Measurements from ENCODE around the gene KCNA5. TPM values are rescaled to one million over a fixed set of nuclear protein-coding genes. Genes with fewer than 3 reads are reported as not detected.

KCNA5 gene
- total and polyA plus RNA-seq, 2 donors (not counting 1 experiment from before 2014, with no cell fraction given), result 0.20 to 0.72 TPM

GRCh38 chr12:5066251-5066650 is 22.6 kb downstream of the KCNA5 start:
- Histone ChIP-seq H3K27ac (ENCODE audit: low read length in 2 of 2) (no peak overlapping the region), H3K4me1 (ENCODE audit: control insufficient read depth in 2 of 2, insufficient read depth in 2 of 2, low read length in 2 of 2) (no peaks in the 10 kb centered on the region), H3K9me3 (ENCODE audit: control extremely low read depth in 1 of 3, control insufficient read depth in 2 of 3, insufficient read depth in 1 of 3, low read length in 2 of 3) (no peaks in the 10 kb centered on the region), H3K9ac (ENCODE audit: low read length) (no peak overlapping the region), H3K27me3 (replicated peaks in 1 of 4; ENCODE audit: control extremely low read depth in 1 of 4, control insufficient read depth in 3 of 4, insufficient read depth in 4 of 4, low read length in 3 of 4) (no peaks in the 10 kb centered on the region), H4K20me1 (ENCODE audit: control insufficient read depth, insufficient read depth, low read length, poor library complexity, severe bottlenecking) (no peaks in the 10 kb centered on the region), H3K4me2 (replicated peaks; ENCODE audit: low read depth, low read length, poor library complexity, severe bottlenecking) (no peak overlapping the region), H3K79me2 (ENCODE audit: control insufficient read depth, insufficient read depth, low read length) (no peaks in the 10 kb centered on the region), H3K36me3 (replicated peaks in 1 of 2; ENCODE audit: control extremely low read depth in 1 of 2, control insufficient read depth in 1 of 2, extremely low read depth in 1 of 2, insufficient read depth in 2 of 2, low read length in 1 of 2) (no peaks in the 10 kb centered on the region), H3K4me3 (ENCODE audit: control extremely low read depth in 1 of 5, extremely low read depth in 1 of 5, insufficient read depth in 1 of 5, low read depth in 2 of 5, low read length in 4 of 5) (no peak overlapping the region), H2AFZ (ENCODE audit: insufficient read depth, low read depth, low read length, poor library complexity, severe bottlenecking) (no peak overlapping the region)
- H3K9me3 Mint-ChIP-seq (ENCODE audit: insufficient read depth), result no peaks in the 10 kb centered on the region
- 21% methylated on average over 3 of the region's 4 CpGs for WGBS (ENCODE audit: insufficient coverage)
- no peak overlapping the region for H3K27ac Mint-ChIP-seq
- ChIA-PET POLR2A (interaction anchor here (0.7 kb wide), 1 partner anchor 11 kb away, joined by 4 read pairs; no protein-coding TSS in a partner anchor), CTCF (interaction anchor here (0.7 to 2.7 kb wide), 3 partner anchors 16 to 210 kb away, joined by 3 to 9 read pairs (median 3); no protein-coding TSS in a partner anchor)
- intact Hi-C loops (cut with micrococcal nuclease), result no loop called here
- ATAC-seq (ENCODE audit: low read depth), result no peak
- H3K4me1 Mint-ChIP-seq, result no peaks in the 10 kb centered on the region
- TF ChIP-seq EZH2 (IDR thresholded peaks at IDR 0.05; ENCODE audit: borderline replicate concordance, insufficient read depth, low read depth, low read length, poor library complexity, severe bottlenecking) (no peak), CTCF (IDR thresholded peaks at IDR 0.05) (no peak)
- no peak overlapping the region for H3K4me3 Mint-ChIP-seq
- no peak for DNase-seq
- H3K27me3 Mint-ChIP-seq, result peaks cover 17% of the 10 kb centered on the region

- Histone ChIP-seq H3K27ac (ENCODE audit: low read length in 2 of 2) (no peak overlapping the region), H3K9me3 (ENCODE audit: control extremely low read depth in 1 of 3, control insufficient read depth in 2 of 3, insufficient read depth in 1 of 3, low read length in 2 of 3) (no peaks in the 10 kb centered on the region), H3K27me3 (replicated peaks in 1 of 4; ENCODE audit: control extremely low read depth in 1 of 4, control insufficient read depth in 3 of 4, insufficient read depth in 4 of 4, low read length in 3 of 4) (peaks cover 0 to under 1% (median 0%) of the 10 kb centered on the region in 4 experiments), H3K36me3 (replicated peaks in 1 of 2; ENCODE audit: control extremely low read depth in 1 of 2, control insufficient read depth in 1 of 2, extremely low read depth in 1 of 2, insufficient read depth in 2 of 2, low read length in 1 of 2) (no peaks in the 10 kb centered on the region), H3K9ac (ENCODE audit: low read length) (no peak overlapping the region), H3K4me3 (ENCODE audit: control extremely low read depth in 1 of 5, extremely low read depth in 1 of 5, insufficient read depth in 1 of 5, low read depth in 2 of 5, low read length in 4 of 5) (no peak overlapping the region), H3K79me2 (ENCODE audit: control insufficient read depth, insufficient read depth, low read length) (no peaks in the 10 kb centered on the region), H4K20me1 (ENCODE audit: control insufficient read depth, insufficient read depth, low read length, poor library complexity, severe bottlenecking) (no peaks in the 10 kb centered on the region), H3K4me1 (ENCODE audit: control insufficient read depth in 2 of 2, insufficient read depth in 2 of 2, low read length in 2 of 2) (no peaks in the 10 kb centered on the region), H2AFZ (ENCODE audit: insufficient read depth, low read depth, low read length, poor library complexity, severe bottlenecking) (no peak overlapping the region), H3K4me2 (replicated peaks; ENCODE audit: low read depth, low read length, poor library complexity, severe bottlenecking) (no peak overlapping the region)
- no peaks in the 10 kb centered on the region for H3K4me1 Mint-ChIP-seq
- no peak overlapping the region for H3K27ac Mint-ChIP-seq
- H3K27me3 Mint-ChIP-seq, result peaks cover 17% of the 10 kb centered on the region
- WGBS (ENCODE audit: insufficient coverage), result no CpG with 5 or more reads among the region's 2 CpGs
- DNase-seq, result no peak
- ATAC-seq (ENCODE audit: low read depth), result no peak
- POLR2A ChIA-PET, result no interaction called here
- no peak for TF ChIP-seq EZH2 (IDR thresholded peaks at IDR 0.05; ENCODE audit: borderline replicate concordance, insufficient read depth, low read depth, low read length, poor library complexity, severe bottlenecking)
- TF ChIP-seq CTCF (IDR thresholded peaks at IDR 0.05), result no peak
- H3K4me3 Mint-ChIP-seq, result no peak overlapping the region
- CTCF ChIA-PET, result interaction anchor here (0.8 to 2.7 kb wide), 4 partner anchors 15 to 46 kb away, joined by 3 to 9 read pairs (median 3); no protein-coding TSS in a partner anchor
- no peaks in the 10 kb centered on the region for H3K9me3 Mint-ChIP-seq (ENCODE audit: insufficient read depth)
- intact Hi-C loops (cut with micrococcal nuclease), result no loop called here
These were observed 24.4 kb downstream of the KCNA5 start for GRCh38 chr12:5068126-5068525.

Measured in B cell (primary cell).